HG03378 (cell line): ENCODE data around the gene TCERG1L.
A peak's percentile ranks its signal among the peaks of the same experiment; 100 is the strongest.

Experiments
- ATAC-seq: cut with Tn5 transposase; IDR thresholded peaks from one replicate; pipeline ENCODE4 v1.9.1; 2021; ENCODE audit warnings: mild to moderate bottlenecking, moderate library complexity; ENCODE audit not compliant: unreplicated experiment

The TCERG1L gene

GRCh38 chr10:131316321-131317075 is 5.0 kb upstream of the TCERG1L start:
- ATAC-seq: no peak

- peak; percentile 84 for ATAC-seq
These were observed 3.8 kb upstream of the TCERG1L start for GRCh38 chr10:131315344-131315743.

DNA sequence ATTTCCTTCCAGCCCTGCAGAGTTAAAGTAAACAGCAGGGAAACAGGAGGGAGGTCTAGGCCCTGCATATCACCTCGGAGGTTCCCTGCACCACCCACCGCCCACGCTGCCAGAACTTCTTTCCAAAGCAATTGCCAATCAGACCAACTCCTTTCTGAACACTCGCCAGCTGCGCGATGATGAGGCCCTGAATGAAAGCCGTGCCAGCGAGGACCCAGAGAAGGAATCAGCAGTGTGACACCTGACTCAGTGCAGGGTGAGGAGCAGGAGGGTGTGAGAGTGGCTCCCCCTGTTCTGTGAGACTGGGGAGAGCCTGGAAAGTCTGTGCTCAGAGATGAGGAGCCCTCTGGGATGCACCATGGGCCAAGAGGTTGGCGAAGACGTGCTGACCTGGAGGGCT is 3.3 kb upstream of the TCERG1L start:
- no peak for ATAC-seq

DNA sequence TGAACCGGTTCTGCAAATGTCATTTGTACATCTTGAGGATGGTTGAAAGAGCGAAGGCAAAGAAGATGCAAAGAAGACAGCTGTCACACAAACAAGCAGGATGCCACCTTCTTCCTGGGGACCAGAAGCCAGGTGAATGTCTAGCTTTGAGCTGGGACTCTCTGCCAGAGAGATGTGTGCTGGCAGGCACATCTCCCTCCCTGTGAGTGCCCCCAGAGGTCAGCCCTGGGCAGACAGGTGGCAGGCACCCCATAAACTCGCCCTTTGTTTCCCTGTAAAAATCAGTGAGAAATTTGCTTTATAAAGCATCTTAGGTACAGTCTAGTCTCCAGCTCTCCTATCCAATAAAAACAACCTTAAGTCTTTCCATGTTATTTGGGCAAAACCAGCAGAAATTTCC is 2.6 kb upstream of the TCERG1L start:
- ATAC-seq: no peak

GRCh38 chr10:131313377-131313776 is 1.9 kb upstream of the TCERG1L start:
- ATAC-seq: no peak

GRCh38 chr10:131312478-131312836 is 936 bp upstream of the TCERG1L start:
- ATAC-seq: no peak

GRCh38 chr10:131311402-131311660 is 190 bp downstream of the TCERG1L start:
- ATAC-seq: no peak

- ATAC-seq: no peak
These were observed 745 bp downstream of the TCERG1L start for GRCh38 chr10:131310551-131311401.

GRCh38 chr10:131310142-131310541 is 1.4 kb downstream of the TCERG1L start:
- ATAC-seq: no peak

DNA sequence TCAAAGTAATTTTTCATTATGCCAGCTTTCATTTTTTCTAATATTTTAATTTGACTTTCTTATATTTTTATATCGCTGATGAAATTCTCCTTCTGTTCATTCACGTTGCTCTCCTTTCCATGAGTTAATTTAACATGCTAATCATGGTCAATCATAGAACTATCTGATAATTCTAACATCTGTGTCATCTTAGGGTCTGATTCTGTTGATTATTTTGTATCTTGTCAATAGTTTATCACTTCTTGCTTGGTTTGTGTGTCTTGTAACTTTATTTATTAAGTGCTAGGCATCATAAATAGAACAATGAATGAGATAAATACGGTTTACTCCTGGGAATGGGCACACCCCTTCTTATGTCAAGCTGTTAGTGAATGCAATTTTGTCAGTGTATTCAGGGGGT is 11.0 kb downstream of the TCERG1L start:
- ATAC-seq: no peak

DNA sequence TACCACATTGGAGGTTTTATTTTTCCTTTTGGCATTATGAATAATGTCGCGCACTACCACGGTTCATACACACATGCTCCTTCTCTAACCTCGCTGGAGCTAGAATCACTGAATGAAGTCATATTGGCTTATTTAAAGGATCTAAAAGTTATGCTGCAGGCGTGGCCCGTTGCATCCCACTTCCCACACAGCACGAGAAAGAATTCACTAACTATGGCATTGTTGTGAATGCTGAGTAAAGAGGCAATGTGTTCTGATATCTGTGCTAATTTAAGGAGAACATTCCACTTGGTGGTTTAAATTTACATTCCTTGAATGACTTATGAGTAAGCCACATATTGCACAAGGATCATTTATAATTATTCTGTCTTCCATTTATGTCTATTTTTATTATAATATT is 20.7 kb downstream of the TCERG1L start:
- no peak for ATAC-seq

DNA sequence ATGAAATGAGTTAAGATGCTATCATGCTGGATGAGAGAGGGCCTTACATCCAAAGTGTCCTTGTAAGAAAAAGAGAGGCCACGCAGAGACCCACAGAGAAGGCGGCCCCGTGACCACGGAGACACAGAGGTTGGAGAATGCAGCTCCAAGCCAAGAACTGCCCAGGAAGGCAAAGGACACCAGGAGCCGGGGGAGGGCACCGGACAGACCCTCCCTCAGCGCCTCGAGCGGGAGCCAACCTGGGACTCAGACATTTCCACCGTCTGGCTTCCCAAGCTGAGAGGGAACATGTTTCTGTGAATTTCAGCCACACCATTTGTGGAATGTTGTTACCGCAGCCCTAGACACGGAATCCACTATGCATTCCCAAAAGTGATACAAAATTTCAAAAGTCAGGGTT is 22.9 kb downstream of the TCERG1L start:
- ATAC-seq: no peak

GRCh38 chr10:131282961-131283360 is 28.6 kb downstream of the TCERG1L start:
- no peak for ATAC-seq

GRCh38 chr10:131280101-131280500 is 31.4 kb downstream of the TCERG1L start:
- ATAC-seq: no peak

DNA sequence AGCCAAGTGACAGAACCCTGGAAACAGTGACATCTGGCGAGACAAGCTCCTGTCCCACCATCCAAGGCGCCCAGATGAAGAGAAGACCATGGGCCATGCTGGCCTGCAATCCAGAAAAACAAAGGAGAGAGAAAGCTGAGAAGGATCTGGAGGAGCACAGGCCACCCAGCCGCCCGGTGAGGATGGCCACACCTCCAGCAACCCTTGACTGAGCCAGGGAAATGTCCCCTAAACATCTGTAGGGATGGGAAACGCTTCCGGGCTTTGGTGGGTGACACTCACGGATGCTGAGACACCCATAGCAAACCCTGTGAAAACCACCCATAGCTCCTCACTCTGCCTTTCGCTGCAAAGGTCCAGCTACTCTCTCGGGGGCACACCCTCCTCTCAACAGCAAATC is 32.0 kb downstream of the TCERG1L start:
- no peak for ATAC-seq

- ATAC-seq: no peak
These were observed 33.6 kb downstream of the TCERG1L start for GRCh38 chr10:131277969-131278368.

- no peak for ATAC-seq
These were observed 34.2 kb downstream of the TCERG1L start for GRCh38 chr10:131277278-131277677.

GRCh38 chr10:131275691-131276090 is 35.8 kb downstream of the TCERG1L start:
- no peak for ATAC-seq

DNA sequence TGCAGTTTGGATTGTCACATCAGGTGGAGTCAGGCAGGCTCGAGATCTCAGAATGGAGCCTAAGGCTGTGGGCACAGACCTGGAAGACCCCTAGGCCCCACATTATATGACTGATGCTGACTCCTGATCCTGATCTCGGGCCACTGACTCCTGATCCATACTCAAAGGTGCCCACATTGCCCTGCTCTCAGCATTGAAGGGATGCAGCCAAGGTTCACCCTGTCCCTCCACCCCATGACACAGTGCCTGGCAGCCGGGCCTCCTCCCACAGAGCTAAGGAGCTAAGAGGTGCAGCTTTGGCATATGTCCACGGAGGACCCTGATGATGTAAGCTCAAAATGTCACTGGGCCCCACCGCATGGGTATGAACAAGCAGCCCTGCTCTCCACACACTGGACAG is 36.6 kb downstream of the TCERG1L start:
- no peak for ATAC-seq

- no peak for ATAC-seq
These were observed 37.2 kb downstream of the TCERG1L start for GRCh38 chr10:131274133-131274880.

GRCh38 chr10:131273476-131273875 is 38.0 kb downstream of the TCERG1L start:
- no peak for ATAC-seq

DNA sequence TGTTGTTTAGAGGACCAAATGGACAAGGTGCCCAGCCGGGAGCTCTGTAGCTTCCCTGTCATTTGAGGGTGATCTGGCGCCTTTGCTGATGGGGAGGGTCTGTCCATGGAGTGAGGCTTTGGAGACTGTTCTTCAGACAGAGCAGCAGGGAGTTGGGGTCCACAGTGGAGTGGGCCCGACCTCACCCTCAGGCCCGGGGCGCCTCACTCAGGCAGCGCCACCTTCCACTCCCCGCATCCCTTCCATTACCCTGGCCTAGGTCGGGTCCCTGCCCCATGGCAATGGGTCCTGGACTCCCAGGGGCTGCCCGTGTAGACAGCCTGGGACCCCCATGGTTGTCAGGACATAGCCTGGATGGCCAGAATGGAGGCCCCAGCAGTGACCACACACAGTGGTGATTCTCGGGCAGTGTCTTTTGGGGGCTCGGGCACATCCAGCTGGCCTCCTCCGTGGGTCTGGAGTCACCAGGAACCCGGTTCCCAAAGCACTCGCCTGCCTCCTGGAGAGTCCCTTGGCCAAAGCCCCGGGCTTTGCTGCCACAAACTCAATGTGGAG is 38.5 kb downstream of the TCERG1L start:
- ATAC-seq: no peak
